PC-9 (cell line): Measurements from ENCODE around the gene MESP2.

Experiments
- EZH2 ChIP-seq: fragments of 200-600 bp; sonication (generic); IDR thresholded peaks from 2 replicates; pipeline ENCODE4 v1.8.0; 2017; ENCODE audit warnings: antibody characterized with exemption, low read depth
- TF ChIP-seq, protein P1 (sequence below): fragments of 200-600 bp; sonication (generic); conservative IDR thresholded peaks from 2 replicates; pipeline ENCODE4 v1.6.1; 2017; ENCODE audit warnings: mixed run types, antibody characterized with exemption, mild to moderate bottlenecking, moderate library complexity

DNA sequence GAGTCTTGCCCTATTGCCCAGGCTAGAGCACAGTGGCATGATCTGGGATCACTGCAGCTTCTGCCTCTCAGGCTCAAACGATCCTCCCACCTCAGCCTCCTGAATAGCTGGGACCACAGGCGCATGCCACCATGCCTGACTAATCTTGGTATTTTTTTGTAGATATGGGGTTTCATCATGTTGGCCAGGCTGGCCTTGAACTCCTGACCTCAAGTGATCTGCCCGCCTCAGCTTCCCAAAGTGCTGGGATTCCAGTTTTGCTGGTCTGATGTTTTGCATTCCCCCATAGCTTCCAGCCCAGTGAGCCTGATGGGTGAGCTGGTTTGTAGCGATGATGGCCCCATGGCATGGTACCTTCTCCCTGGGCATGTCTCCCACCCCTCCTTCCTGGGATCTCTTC, 20.4 kb upstream of the MESP2 start:
- TF ChIP-seq, protein P1, sequence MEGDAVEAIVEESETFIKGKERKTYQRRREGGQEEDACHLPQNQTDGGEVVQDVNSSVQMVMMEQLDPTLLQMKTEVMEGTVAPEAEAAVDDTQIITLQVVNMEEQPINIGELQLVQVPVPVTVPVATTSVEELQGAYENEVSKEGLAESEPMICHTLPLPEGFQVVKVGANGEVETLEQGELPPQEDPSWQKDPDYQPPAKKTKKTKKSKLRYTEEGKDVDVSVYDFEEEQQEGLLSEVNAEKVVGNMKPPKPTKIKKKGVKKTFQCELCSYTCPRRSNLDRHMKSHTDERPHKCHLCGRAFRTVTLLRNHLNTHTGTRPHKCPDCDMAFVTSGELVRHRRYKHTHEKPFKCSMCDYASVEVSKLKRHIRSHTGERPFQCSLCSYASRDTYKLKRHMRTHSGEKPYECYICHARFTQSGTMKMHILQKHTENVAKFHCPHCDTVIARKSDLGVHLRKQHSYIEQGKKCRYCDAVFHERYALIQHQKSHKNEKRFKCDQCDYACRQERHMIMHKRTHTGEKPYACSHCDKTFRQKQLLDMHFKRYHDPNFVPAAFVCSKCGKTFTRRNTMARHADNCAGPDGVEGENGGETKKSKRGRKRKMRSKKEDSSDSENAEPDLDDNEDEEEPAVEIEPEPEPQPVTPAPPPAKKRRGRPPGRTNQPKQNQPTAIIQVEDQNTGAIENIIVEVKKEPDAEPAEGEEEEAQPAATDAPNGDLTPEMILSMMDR = no peak
- no peak for TF ChIP-seq EZH2
